GM12878 (cell line): ENCODE measurements around the gene IQCH. TPM values are rescaled to one million over a fixed set of nuclear protein-coding genes. Genes with fewer than 3 reads are reported as not detected.

Experiments used
- ATAC-seq: fragments of 200-7000 bp; cut with Tn5 transposase; 3 replicates; pipeline ENCODE4 v1.9.1; 2020; ENCODE audit warnings: mild to moderate bottlenecking, moderate library complexity
- BruUV-seq: library from RNA; stranded (reverse); fragments of 400-500 nt; replicated peaks from 2 replicates; lab custom pipeline; 2021; lab: Mats Ljungman, UMichigan
- CTCF ChIA-PET: fragments of 300-600 bp; sonication (Branson Sonifier 250); formaldehyde crosslinking; extraction: SDS; loops from one replicate; lab custom pipeline; 2021; ENCODE audit warnings: inconsistent platforms; lab: Yijun Ruan, JAX
- POLR2A ChIA-PET: fragments of 350-600 bp; formaldehyde crosslinking; extraction: SDS; loops from one replicate; lab custom pipeline; 2021; ENCODE audit warnings: inconsistent platforms; lab: Charles Lee
- RAD21 ChIA-PET: fragments of 300-600 bp; sonication (Branson Sonifier 250); formaldehyde crosslinking; loops from one replicate; lab custom pipeline; 2023; ENCODE audit warnings: antibody characterized with exemption; ENCODE audit not compliant: unreplicated experiment; lab: Charles Lee
- SMC1A ChIA-PET: fragments of 300-600 bp; sonication (Branson Sonifier 250); formaldehyde crosslinking; loops from one replicate; lab custom pipeline; 2023; ENCODE audit not compliant: unreplicated experiment, uncharacterized antibody; lab: Charles Lee
- DNase-seq: peaks from one replicate; pipeline ENCODE4 v3.0.0-alpha.2; 2011; ENCODE audit warnings: low read depth, low spot score
- FAIRE-seq: peaks from 3 replicates; lab custom pipeline; 2011; peaks lifted over from hg19 to GRCh38; lab: Jason Lieb, UNC
- H2AFZ ChIP-seq: 2 replicates; pipeline ENCODE4 v1.6.0; 2011; ENCODE audit warnings: low read depth, low read length, control low read depth; ENCODE audit not compliant: control insufficient read depth
- H3K27ac ChIP-seq: 2 replicates; pipeline ENCODE4 v1.5.1; 2011; ENCODE audit warnings: control low read depth; ENCODE audit not compliant: control insufficient read depth, insufficient read depth
- H3K27me3 ChIP-seq, 2 experiments: replicated peaks in 1 of 2; 2 replicates each; pipeline versions ENCODE4 v1.6.0 to v1.6.1; 2011; ENCODE audit warnings: low read length in 1 of 2; ENCODE audit not compliant: control insufficient read depth in 2 of 2, insufficient read depth in 2 of 2
- H3K36me3 ChIP-seq, 2 experiments: 2 replicates each; pipeline ENCODE4 v1.5.1; 2011; ENCODE audit warnings: low read length in 1 of 2; ENCODE audit not compliant: control insufficient read depth in 2 of 2, insufficient read depth in 2 of 2
- H3K4me1 ChIP-seq: 2 replicates; pipeline ENCODE4 v1.6.1; 2011; ENCODE audit warnings: mild to moderate bottlenecking, low read length, moderate library complexity, mixed read lengths; ENCODE audit not compliant: control insufficient read depth, insufficient read depth
- H3K4me2 ChIP-seq: 2 replicates; pipeline ENCODE4 v1.6.0; 2011; ENCODE audit warnings: control low read depth; ENCODE audit not compliant: control insufficient read depth, insufficient read depth
- H3K4me3 ChIP-seq: fragments of 200-600 bp; sonication (generic); 2 replicates; pipeline ENCODE4 v1.5.1; 2016
- H3K79me2 ChIP-seq: 2 replicates; pipeline ENCODE4 v1.6.0; 2011; ENCODE audit warnings: low read length; ENCODE audit not compliant: control insufficient read depth, insufficient read depth
- H3K9ac ChIP-seq: 2 replicates; pipeline ENCODE4 v1.8.0; 2011; ENCODE audit warnings: low read length, control low read depth, mixed read lengths; ENCODE audit not compliant: control insufficient read depth, insufficient read depth
- H3K9me3 ChIP-seq: replicated peaks from 3 replicates; pipeline ENCODE4 v1.5.1; 2011; ENCODE audit warnings: mild to moderate bottlenecking, low read length; ENCODE audit not compliant: control insufficient read depth, insufficient read depth
- H4K20me1 ChIP-seq: 2 replicates; pipeline ENCODE4 v1.6.0; 2011; ENCODE audit not compliant: control insufficient read depth, insufficient read depth
- IRF3 ChIP-seq: fragments of 450-650 bp; IDR thresholded peaks from 2 replicates; pipeline ENCODE4 v1.6.1; 2014; ENCODE audit warnings: mild to moderate bottlenecking
- JUNB ChIP-seq: IDR thresholded peaks from 2 replicates; pipeline ENCODE4 v1.6.1; 2016; ENCODE audit warnings: antibody characterized with exemption, mild to moderate bottlenecking
- MLLT1 ChIP-seq: fragments of 450-650 bp; IDR thresholded peaks from 2 replicates; pipeline ENCODE4 v1.6.1; 2016; ENCODE audit warnings: mild to moderate bottlenecking
- NFIC ChIP-seq: IDR thresholded peaks from 2 replicates; pipeline ENCODE4 v1.6.1; 2012; ENCODE audit warnings: low read depth, mild to moderate bottlenecking, inconsistent platforms, low read length, moderate library complexity
- NR2F1 ChIP-seq: fragments of 450-650 bp; conservative IDR thresholded peaks from 2 replicates; pipeline ENCODE4 v1.6.1; 2017; ENCODE audit warnings: mild to moderate bottlenecking
- POLR2AphosphoS2 ChIP-seq: IDR thresholded peaks from 2 replicates; pipeline ENCODE4 v1.6.1; 2011; ENCODE audit warnings: low read depth, mild to moderate bottlenecking, low read length, improper control_type of control experiment, moderate library complexity
- RELA ChIP-seq: fragments of 450-650 bp; IDR thresholded peaks from 2 replicates; pipeline ENCODE4 v1.8.0; 2014; ENCODE audit warnings: borderline replicate concordance; ENCODE audit not compliant: partially characterized antibody
- REST ChIP-seq: IDR thresholded peaks from 2 replicates; pipeline ENCODE4 v1.6.1; 2012; ENCODE audit warnings: mild to moderate bottlenecking, low read depth, low read length
- WGBS: methylation state at CpG from one replicate; pipeline ENCODE4 v1.1.6; 2016; ENCODE audit warnings: low lambda C conversion rate; ENCODE audit not compliant: insufficient replicate concordance, insufficient coverage; ENCODE audit errors: missing lambda C conversion rate; 5-methylcytosine and 5-hydroxymethylcytosine counted together
- in situ Hi-C: fragments of 300-500 bp; cut with MboI; formaldehyde crosslinking; loops from 9 replicates; pipeline ENCODE4 v1.14.3; 2018; ENCODE audit warnings: mixed read lengths
- intact Hi-C: fragments of 100-400 bp; cut with micrococcal nuclease; formaldehyde crosslinking; loops from one replicate; pipeline ENCODE4 v1.14.2; 2022; ENCODE audit not compliant: unreplicated experiment
- polyA plus RNA-seq, 11 experiments: library from polyadenylated mRNA; depleted of rRNA in 4 of 11; unstranded in 6 of 11; stranded (reverse) in 5 of 11; fragments of >200 nt; fragmentation: Nextera tagmentation in 4 of 11; fragmentation: Illumina TruSeq in 1 of 11; extraction: Ambion mirVana in 4 of 11; extraction: Trizol in 1 of 11; gene quantifications; 1 replicate in 1 of 11; 2 replicates in 10 of 11; pipeline versions ENCODE4 v1.2.1 to v1.2.3, GENCODE V29; 2011 to 2016; ENCODE audit warnings: inconsistent platforms in 2 of 11, missing spikeins in 2 of 11, low read depth in 1 of 11
- total RNA-seq, 4 experiments: library from RNA; depleted of rRNA in 3 of 4; stranded (reverse); fragments of >200 nt in 3 of 4; fragmentation: Illumina TruSeq in 1 of 4; extraction: Trizol in 1 of 4; gene quantifications; 2 replicates each; pipeline versions ENCODE4 v1.2.1 to v1.2.3, GENCODE V29; 2013 to 2021

IQCH gene
- total and polyA plus RNA-seq, 10 of the 15 experiments (the other 5 are each of a cell fraction or from before 2014, with no cell fraction given) = 0.29 to 1.3 (median 0.99) TPM

GRCh38 chr15:67232591-67232990 is 22.0 kb upstream of the IQCH start:
- FAIRE-seq (no peak), DNase-seq (no peak), ATAC-seq (no peak)
- intact Hi-C loops = no loop called here
- Histone ChIP-seq H3K9ac (no peak overlapping the region), H3K27me3 (no peaks in the 10 kb centered on the region), H3K4me3 (no peak overlapping the region), H3K4me1 (no peaks in the 10 kb centered on the region), H3K36me3 (peaks cover 2 to 17% of the 10 kb centered on the region in 2 experiments), H3K27ac (no peak overlapping the region), H3K79me2 (peaks cover 2% of the 10 kb centered on the region; the same call in 1 of the 2 replicates), H3K9me3 (no peaks in the 10 kb centered on the region), H3K4me2 (no peak overlapping the region), H2AFZ (no peak overlapping the region), H4K20me1 (no peaks in the 10 kb centered on the region)
- WGBS = 97% methylated on average over 3 of the region's 3 CpGs
- TF ChIP-seq IRF3 (no peak), JUNB (no peak), POLR2AphosphoS2 (no peak), NFIC (no peak), MLLT1 (no peak), REST (no peak), RELA (no peak), NR2F1 (no peak)
- in situ Hi-C loops = no loop called here
- ChIA-PET SMC1A (interaction anchor here (0.7 kb wide), 1 partner anchor 401 kb away, joined by 3 read pairs; no protein-coding TSS in a partner anchor), CTCF (no interaction called here), RAD21 (no interaction called here), POLR2A (interaction anchor here (0.7 kb wide), 1 partner anchor 13 kb away, joined by 6 read pairs; no protein-coding TSS in a partner anchor)
- no TSS peak for BruUV-seq
